ENCODE results near the gene NAA16.
"Not testable (repeated sequence)": the region's sequence is repeated elsewhere in the genome, so short reads cannot be mapped to it uniquely, and the experiment has no call there.

NAA16 gene

DNA sequence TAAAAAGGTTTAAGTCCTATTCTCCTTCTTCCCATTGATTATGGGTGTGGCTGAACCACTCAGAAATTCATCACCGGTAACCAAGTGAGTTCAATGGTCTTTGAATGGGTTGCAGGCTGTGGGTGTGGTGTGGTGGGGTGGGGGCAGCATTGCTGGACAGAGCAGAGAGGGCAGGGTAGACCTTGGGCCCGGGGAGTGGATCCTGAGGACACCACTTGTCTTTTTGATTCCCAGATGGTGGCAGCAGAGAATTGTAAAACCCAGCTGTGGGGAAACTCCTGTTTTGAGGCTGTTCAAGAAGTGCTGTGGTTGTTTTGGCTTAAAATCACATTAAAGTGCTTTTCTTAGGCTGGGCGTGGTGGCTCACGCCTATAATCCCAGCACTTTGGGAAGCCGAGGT lies 100.5 kb downstream of the NAA16 start:
- DNase-seq: no peak

DNA sequence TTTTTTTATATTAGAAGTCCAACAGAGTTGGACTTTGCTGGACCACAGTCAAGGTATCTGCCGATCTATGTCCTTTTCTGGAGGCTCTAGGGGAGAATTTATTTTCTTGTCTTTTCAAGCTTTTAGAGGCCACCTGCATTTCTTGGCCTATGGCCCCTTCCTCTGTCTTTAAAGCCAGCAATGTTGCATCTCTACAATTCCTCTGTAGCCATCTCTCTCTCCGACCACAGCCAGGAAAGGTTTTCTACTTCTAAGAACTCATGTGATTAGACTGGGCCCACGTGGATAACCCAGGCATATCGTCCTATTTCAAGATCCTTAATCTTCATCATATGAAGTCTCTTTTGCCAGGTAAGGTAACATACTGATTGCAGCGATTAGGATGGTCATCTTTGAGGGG lies 102.8 kb downstream of the NAA16 start:
- DNase-seq: no peak

DNA sequence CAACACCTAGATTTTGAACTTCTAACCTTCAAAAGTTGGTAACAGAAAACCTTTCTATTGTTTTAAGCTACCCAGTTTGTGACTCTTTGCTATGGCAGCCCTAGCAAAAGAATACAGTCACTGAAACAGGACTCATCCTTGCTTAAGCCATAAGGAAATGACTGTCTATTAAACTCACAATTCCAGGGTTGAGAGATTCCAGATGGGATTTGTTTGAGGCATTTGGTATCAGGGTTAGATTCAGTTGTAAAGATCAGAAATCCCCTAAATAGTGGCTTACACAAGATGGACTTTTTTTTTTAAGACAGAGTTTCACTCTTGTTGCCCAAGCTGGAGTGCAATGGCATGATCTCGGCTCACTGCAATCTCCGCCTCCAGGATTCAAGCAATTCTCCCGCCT lies 105.2 kb downstream of the NAA16 start:
- DNase-seq: no peak

DNA sequence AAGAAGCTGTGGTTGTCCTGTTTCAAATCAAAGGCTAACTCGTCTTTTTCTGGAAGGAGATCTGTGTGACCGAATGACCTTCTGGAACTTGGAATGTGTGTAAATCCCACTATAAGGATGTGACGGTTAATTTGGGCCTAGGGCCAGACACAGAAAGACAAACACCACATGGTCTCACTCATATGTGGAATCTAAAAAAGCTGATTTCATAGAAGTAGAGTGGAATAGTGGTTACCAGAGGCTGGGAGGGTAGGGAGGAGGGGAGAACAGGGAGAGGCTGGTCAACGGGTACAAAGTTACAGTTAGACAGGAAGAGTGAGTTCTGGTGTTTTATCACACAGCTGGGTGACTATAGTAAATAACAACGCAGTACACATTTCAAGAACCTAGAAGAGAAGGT lies 107.0 kb downstream of the NAA16 start:
- DNase-seq: no peak

DNA sequence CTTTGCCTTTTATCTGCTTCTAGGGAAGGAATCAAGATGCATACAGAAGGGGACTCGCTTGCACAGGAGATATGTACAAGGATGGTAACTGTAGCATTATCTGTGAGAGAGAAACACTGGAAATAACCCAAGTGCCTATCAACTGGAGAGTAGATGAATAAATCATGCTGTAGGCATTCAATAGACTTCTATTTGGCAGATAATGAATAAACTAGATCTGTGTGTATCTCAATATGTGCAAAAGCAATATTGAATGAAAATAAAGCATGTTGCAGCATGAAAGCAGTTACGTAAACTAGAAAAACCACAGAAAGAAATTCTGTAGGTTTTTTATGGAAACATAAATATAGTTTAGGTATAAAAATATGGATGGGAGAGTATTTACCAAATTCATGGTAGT lies 107.7 kb downstream of the NAA16 start:
- DNase-seq: no peak

DNA sequence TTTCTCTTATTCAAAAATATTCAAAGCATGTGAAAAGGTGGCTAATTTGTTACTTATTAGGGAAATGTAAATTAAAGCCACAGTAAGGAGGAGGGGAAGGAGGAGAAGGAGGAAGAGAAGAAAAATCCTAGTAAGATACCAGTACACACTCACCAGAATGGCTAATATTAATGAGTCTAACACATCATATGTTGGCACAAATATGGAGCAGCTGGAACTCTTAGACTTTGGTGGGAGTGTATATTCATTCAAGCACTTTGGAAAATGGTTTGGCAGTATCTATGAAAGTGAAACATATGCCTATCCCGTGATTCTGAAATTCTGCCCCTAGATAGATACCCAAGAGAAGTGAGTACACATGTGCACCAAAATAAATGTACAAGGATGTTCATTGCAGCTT lies 108.1 kb downstream of the NAA16 start:
- DNase-seq: no peak

DNA sequence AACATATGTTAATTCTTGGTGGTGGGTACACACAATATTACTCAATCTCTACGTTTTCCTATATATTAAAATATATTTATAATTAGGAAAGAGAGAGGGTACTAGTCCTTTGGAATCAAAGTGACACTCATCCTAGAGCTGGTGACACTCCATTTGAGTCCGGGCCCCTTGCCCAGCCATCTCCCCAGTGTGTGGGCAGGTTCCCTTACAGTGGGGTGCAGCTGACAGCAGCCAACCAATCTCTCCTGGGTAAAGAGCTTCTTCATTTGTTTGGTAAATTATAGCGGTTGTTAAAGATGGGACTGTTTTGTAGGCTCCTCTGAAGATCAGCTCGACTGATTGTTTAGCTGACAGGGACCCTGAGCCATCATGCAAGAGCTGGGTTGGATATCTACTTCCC lies 109.1 kb downstream of the NAA16 start:
- DNase-seq: no peak

DNA sequence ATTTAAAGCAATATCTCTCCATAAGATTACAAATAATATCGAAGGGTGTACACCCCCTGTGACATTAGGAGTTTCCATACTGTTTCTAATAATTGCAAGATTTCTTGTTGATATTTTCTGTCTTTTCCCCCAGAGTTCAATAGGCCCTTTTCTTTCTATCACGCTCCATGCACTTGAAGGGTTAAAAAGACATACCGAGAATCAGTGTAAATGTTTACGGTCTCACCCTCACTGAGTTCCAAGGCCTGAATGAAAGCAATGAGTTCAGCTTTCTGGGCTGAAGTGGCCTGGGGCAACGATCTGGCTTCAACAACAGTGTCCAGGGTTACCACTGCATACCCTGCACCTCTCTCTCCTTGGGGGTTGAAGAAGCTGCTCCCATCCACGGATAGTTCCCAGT lies 110.3 kb downstream of the NAA16 start:
- not testable (repeated sequence) for DNase-seq

DNA sequence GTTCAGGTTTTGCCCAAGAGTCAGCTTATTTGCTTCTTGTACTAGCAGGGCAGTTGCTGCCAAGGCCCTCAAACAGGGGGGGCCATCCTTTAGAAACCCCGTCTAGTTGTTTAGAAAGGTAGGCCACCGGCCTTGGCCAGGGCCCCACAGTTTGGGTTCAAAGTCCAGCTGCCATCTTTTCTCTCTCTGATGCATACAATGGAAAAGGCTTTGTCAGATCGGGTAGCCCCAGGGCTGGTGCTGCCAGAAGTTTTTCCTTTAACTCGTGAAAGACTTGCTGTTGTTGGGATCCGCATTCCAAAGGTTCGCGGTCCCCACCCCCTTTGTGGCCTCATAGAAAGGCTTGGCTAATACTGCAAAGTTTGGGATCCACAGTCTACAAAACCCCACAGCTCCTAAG lies 110.9 kb downstream of the NAA16 start:
- not testable (repeated sequence) for DNase-seq

DNA sequence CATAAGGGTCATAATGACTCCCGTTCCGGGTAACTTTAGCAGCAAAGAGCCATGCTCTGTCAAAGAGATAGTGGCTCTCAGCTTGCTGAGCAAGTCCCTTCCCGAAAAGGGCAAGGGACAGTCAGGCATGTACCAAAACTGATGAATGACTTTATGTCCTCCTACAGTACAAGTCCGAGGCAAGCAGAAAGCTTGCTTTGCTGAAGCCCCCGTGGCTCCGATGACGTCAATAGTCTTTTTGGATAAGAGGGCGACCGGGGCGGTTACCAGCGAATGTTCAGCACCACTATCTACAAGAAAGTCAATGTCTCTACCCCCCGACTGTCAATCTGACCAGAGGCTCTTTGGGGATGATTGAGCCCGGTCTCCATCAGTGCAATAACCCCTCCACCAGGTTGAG lies 112.2 kb downstream of the NAA16 start:
- DNase-seq: not testable (repeated sequence)

DNA sequence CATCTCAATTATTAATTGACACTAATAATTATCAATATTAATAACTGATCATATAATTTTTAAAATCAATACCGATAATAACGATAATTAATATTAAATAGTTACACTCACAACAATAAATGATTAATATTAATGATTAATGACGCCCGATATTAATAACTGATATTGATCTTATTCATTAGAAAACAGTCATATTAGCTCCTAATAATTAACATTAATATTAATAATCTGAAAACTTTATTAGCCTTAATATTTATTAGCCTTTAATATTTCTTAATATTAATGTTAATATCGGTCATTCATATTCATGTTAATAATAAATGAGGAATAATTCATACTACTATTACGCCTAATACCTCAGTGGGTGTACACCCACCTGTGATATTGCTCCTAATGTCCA lies 113.6 kb downstream of the NAA16 start:
- DNase-seq: not testable (repeated sequence)

DNA sequence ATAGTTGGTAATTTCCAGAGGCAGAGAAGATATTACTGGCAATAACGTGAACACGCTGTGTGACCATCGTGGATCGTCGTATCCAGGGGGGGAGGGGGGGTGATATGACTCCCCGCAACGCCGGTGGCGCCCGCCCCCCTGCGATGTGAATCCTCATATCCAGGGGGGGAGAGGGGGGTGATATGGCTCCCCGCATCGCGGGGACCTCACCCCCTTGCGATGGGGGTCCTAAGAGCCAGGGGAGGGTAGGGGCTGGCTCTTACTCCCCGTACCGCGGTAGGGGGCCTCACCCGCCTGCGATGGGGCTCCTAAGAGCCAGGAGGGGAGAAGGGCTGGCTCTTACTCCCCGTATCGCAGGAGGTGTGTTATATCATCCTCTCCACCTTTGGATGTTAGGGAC lies 115.0 kb downstream of the NAA16 start:
- no peak for DNase-seq

Measured in GF-D8 (cell line).